Measurements from ENCODE around the gene PRRX2. TPM values are rescaled to one million over a fixed set of nuclear protein-coding genes. Genes with fewer than 3 reads are reported as not detected.

The PRRX2 gene
- total and polyA plus RNA-seq, 2 of the 13 experiments (the other 11 are each of a cell fraction or from before 2014, with no cell fraction given) = 0.05 TPM; not detected in 1

GRCh38 chr9:129737479-129738274, 72.2 kb downstream of the PRRX2 start (continued):
- TF ChIP-seq ZNF768 (CRISPR knock-in tag; IDR thresholded peaks at IDR 0.05) (peak; percentile 48; the same call in 1 of the 2 replicates), ZNF552 (CRISPR knock-in tag; IDR thresholded peaks at IDR 0.05; ENCODE audit: borderline replicate concordance) (no peak), ZNF512B (CRISPR knock-in tag; IDR thresholded peaks at IDR 0.05; ENCODE audit: borderline replicate concordance) (no peak), TBL1XR1 (IDR thresholded peaks at IDR 0.05; ENCODE audit: borderline replicate concordance, low read length, partially characterized antibody) (no peak), ZBTB3 (CRISPR knock-in tag; IDR thresholded peaks at IDR 0.05; ENCODE audit: borderline replicate concordance, low read depth) (no peak), ZNF530 (CRISPR knock-in tag; IDR thresholded peaks at IDR 0.05; ENCODE audit: low read depth) (no peak), IRF2 (CRISPR knock-in tag; IDR thresholded peaks at IDR 0.05) (no peak), ZNF143 (CRISPR knock-in tag; IDR thresholded peaks at IDR 0.05) (0 out of 2 replicates have a peak, but pooled peaks have one; percentile 26), MTF2 (CRISPR knock-in tag; IDR thresholded peaks at IDR 0.05; ENCODE audit: borderline replicate concordance) (peak; percentile 72; the same call in 1 of the 2 replicates), ZNF501 (CRISPR knock-in tag; IDR thresholded peaks at IDR 0.05) (0 out of 2 replicates have a peak, but pooled peaks have one; percentile 38), ZNF510 (CRISPR knock-in tag; IDR thresholded peaks at IDR 0.05; ENCODE audit: low read depth) (no peak), SMARCE1 (IDR thresholded peaks at IDR 0.05; ENCODE audit: borderline replicate concordance) (no peak), STAG1 (CRISPR knock-in tag; IDR thresholded peaks at IDR 0.05) (peak; percentile 83), KLF6 (CRISPR knock-in tag; IDR thresholded peaks at IDR 0.05) (no peak), ZNF607 (CRISPR knock-in tag; IDR thresholded peaks at IDR 0.05; ENCODE audit: borderline replicate concordance) (no peak), PBX3 (CRISPR knock-in tag; IDR thresholded peaks at IDR 0.05; ENCODE audit: borderline replicate concordance) (no peak), ZNF407 (CRISPR knock-in tag; IDR thresholded peaks at IDR 0.05; ENCODE audit: not compliant biosample characterization) (peak; percentile 35)

All from HepG2 (cell line).